Breast epithelium (tissue), 3 donors: ENCODE measurements around the gene PHETA2.

Source experiments
- CTCF ChIP-seq, 3 donors: fragments of 450-650 bp; IDR thresholded peaks; one replicate each; pipeline ENCODE4 v1.5.1; 2016 to 2017; ENCODE audit warnings: antibody characterized with exemption in 3 of 3, mild to moderate bottlenecking in 3 of 3, moderate library complexity in 3 of 3
- POLR2A ChIP-seq: fragments of 450-650 bp; IDR thresholded peaks from one replicate; pipeline ENCODE4 v1.6.1; 2016; ENCODE audit warnings: antibody characterized with exemption, mild to moderate bottlenecking, moderate library complexity

GRCh38 chr22:42066126-42066761 lies 7.8 kb upstream of the PHETA2 start:
- TF ChIP-seq CTCF (IDR thresholded peaks at IDR 0.05) (no peak), POLR2A (no peak)
